Liver (tissue), 3 donors: ENCODE results near the gene ZSWIM8.

Source experiments
- CTCF ChIP-seq: fragments of 150-350 bp; IDR thresholded peaks from 2 replicates; pipeline ENCODE4 v1.5.1; 2017; ENCODE audit warnings: improper control_type of control experiment, low read depth, low read length; ENCODE audit not compliant: missing input control
- FOXA1 ChIP-seq: IDR thresholded peaks from 2 replicates; pipeline ENCODE4 v1.6.1; 2016; ENCODE audit warnings: antibody characterized with exemption
- FOXA2 ChIP-seq: IDR thresholded peaks from 2 replicates; pipeline ENCODE4 v1.6.1; 2016; ENCODE audit warnings: antibody characterized with exemption
- GABPA ChIP-seq, 2 donors: IDR thresholded peaks in 1 of 2; conservative IDR thresholded peaks in 1 of 2; 2 replicates each; pipeline ENCODE4 v1.6.1; 2016; ENCODE audit warnings: antibody characterized with exemption in 2 of 2, mild to moderate bottlenecking in 1 of 2, moderate library complexity in 1 of 2
- HNF4A ChIP-seq, 2 donors: conservative IDR thresholded peaks; 2 replicates each; pipeline ENCODE4 v1.6.1; 2016; ENCODE audit warnings: antibody characterized with exemption in 2 of 2, mild to moderate bottlenecking in 2 of 2
- RAD21 ChIP-seq, 2 donors: IDR thresholded peaks; 2 replicates each; pipeline ENCODE4 v1.6.1; 2016; ENCODE audit warnings: antibody characterized with exemption in 2 of 2, mild to moderate bottlenecking in 2 of 2
- TAF1 ChIP-seq: conservative IDR thresholded peaks from 2 replicates; pipeline ENCODE4 v1.6.1; 2016; ENCODE audit warnings: antibody characterized with exemption, mild to moderate bottlenecking
- YY1 ChIP-seq: IDR thresholded peaks from 2 replicates; pipeline ENCODE4 v1.6.1; 2016; ENCODE audit warnings: antibody characterized with exemption, mild to moderate bottlenecking
- donor health status: healthy.
- donor health status: healthy.

GRCh38 chr10:73814896-73815718 lies 29.7 kb downstream of the ZSWIM8 start:
- TF ChIP-seq CTCF = no peak
- no peak for TF ChIP-seq FOXA1
- TF ChIP-seq YY1 = no peak
- no peak for TF ChIP-seq RAD21 (IDR thresholded peaks at IDR 0.05)
- TF ChIP-seq GABPA (IDR thresholded peaks at IDR 0.05 in 1 of 2, conservative IDR thresholded peaks at IDR 0.05 in 1 of 2) = no peak
- TF ChIP-seq TAF1 = no peak
- no peak for TF ChIP-seq FOXA2
- no peak for TF ChIP-seq HNF4A (conservative IDR thresholded peaks at IDR 0.05)
